ENCODE results near the gene C15orf40. TPM values are rescaled to one million over a fixed set of nuclear protein-coding genes. Genes with fewer than 3 reads are reported as not detected.
"Not testable (repeated sequence)": the region's sequence is repeated elsewhere in the genome, so short reads cannot be mapped to it uniquely, and the experiment has no call there.

Gene C15orf40
- total RNA-seq: 10 to 100 TPM; 22.4 to 22.7 TPM
- long read RNA-seq, full-length matches to known transcripts: 23 of 28 reads
- long read RNA-seq, partial matches to known transcripts: 0 of 28 reads
- long read RNA-seq, other reads (novel, unspliced or antisense): 5 of 28 reads

- ATAC-seq: peak; percentile 98
- peak; percentile 90 to 92 for DNase-seq
- intact Hi-C loops (cut with DNase I, micrococcal nuclease): loop anchor here in 1 of 2 donors (10.0 kb wide), 1 partner anchor 477 kb away; no protein-coding TSS in a partner anchor
These were observed at the start of gene C15orf40 for GRCh38 chr15:83011271-83012075. Gene C15orf40 (minus strand): TSS chr15:83011639. CDS start chr15:83011607, 32 bp downstream.

DNA sequence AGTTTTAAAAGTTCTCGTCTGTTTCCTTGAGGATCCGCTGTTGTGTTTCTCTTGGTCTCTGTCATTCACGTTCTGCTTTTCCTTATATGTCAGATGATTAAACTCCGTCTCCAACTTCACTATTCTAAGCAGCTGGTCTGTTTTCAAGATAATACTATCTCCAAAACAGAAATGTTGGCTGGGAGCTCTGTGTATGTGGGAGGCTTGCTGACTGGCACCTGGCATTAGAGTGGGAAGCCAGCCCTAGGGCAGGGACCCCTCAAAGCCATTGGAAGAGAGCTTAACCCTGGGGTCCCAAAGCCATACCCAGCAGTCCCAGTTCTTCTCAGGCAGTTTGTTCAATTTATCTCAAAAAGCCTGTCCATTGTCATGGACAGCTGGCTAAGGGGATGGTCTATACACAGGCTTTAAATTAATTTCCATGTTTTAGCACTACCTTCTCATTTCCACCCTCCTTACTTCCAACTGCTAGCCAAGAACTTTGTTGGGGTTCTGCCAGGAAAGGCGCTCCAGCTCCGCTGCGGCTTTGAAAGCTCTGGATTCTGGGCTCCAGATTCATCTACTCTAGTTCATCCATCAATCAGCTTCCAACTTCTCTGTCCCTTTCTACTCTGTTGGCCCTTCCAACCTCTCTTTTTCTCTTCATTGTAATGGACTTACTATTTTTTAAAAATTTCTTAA is 46.4 kb upstream of the C15orf40 start:
- intact Hi-C loops (cut with DNase I, micrococcal nuclease): no loop called here
- ATAC-seq: no peak
- no peak for DNase-seq

DNA sequence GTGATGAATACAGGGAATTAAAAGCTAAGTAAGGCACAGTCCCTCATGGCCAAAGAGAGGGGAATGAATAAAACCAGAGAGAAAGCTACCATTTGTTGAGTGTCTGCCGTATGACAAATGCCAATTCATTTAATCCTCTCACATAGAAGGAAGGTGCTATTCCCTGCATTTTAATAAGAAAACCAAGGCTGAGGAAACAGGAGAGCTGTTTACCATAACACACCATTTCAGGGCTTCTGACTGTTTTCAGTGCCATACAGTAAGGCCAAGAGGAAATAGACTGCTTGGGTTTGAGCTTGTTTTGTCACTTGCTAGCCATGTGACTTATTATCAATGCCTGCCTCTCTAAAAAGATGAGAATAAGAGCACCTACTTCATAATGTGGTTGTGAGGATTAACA is 45.6 kb upstream of the C15orf40 start:
- intact Hi-C loops (cut with DNase I, micrococcal nuclease): no loop called here
- ATAC-seq (no peak), DNase-seq (no peak)

GRCh38 chr15:83053151-83053550 is 41.7 kb upstream of the C15orf40 start:
- intact Hi-C loops (cut with DNase I, micrococcal nuclease): no loop called here
- peak; percentile 97 for ATAC-seq
- DNase-seq: no peak

GRCh38 chr15:83046558-83047127 is 35.2 kb upstream of the C15orf40 start:
- ATAC-seq (no peak), DNase-seq (no peak)
- intact Hi-C loops (cut with DNase I, micrococcal nuclease): no loop called here

- intact Hi-C loops (cut with DNase I, micrococcal nuclease): no loop called here
- ATAC-seq: no peak
- DNase-seq: no peak
These were observed 32.7 kb upstream of the C15orf40 start for GRCh38 chr15:83044156-83044555.

DNA sequence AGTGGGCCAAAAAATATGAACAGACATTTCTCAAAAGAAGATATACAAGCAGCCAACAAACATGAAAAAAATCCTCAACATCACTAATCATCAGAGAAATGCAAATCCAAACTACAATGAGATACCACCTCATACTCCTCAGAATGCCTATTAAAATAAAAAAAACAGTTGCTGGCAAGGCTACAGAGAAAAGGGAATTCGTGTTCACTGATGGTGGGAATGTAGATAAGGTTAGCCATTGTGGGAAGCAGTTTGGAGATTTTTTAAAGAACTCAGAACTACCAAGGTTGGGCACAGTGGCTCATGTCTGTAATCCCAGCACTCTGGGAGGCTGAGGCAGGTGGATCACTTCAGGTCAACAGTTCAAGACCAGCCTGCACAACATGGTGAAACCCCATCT is 27.8 kb upstream of the C15orf40 start:
- ATAC-seq: no peak
- intact Hi-C loops (cut with DNase I, micrococcal nuclease): no loop called here
- DNase-seq: no peak

DNA sequence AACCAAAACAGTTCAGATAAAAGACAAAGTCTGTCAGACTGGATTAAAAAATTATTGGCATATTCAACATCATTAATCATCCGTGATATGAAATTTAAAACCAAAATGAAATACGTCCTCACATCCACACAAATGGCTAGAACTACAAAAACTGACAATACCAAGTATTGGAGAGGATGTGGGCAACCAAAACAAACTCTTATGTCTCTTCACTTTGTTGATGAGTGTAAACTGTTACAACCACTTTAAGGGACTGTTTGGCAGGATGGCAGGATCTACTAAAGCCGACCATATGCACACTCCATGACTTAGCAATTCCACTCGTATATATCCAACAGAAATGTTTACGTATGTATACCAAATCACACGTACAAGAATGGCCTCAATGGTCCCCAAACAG is 24.8 kb upstream of the C15orf40 start:
- no peak for ATAC-seq
- intact Hi-C loops (cut with DNase I, micrococcal nuclease): no loop called here
- DNase-seq: no peak

DNA sequence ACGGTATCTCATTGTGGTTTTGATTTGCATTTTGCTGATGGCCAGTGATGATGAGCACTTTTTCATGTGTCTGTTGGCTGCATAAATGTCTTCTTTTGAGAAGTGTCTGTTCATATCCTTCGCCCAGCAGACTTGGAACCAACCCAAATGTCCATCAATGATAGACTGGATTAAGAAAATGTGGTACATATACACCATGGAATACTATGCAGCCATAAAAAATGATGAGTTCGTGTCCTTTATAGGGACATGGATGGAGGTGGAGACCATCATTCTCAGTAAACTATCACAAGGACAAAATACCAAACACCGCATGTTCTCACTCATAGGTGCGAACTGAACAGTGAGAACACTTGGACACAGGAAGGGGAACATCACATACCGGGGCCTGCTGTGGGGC is 19.8 kb upstream of the C15orf40 start:
- intact Hi-C loops (cut with DNase I, micrococcal nuclease); DNase-seq; ATAC-seq: not testable (repeated sequence)

- DNase-seq (no peak), ATAC-seq (no peak)
- intact Hi-C loops (cut with DNase I, micrococcal nuclease): no loop called here
These were observed 18.6 kb upstream of the C15orf40 start for GRCh38 chr15:83030021-83030420.

- DNase-seq: no peak
- intact Hi-C loops (cut with DNase I, micrococcal nuclease): loop anchor here in 1 of 2 donors (10.0 kb wide), 1 partner anchor 484 kb away; no protein-coding TSS in a partner anchor
- no peak for ATAC-seq
These were observed 7.0 kb upstream of the C15orf40 start for GRCh38 chr15:83018436-83018835.

DNA sequence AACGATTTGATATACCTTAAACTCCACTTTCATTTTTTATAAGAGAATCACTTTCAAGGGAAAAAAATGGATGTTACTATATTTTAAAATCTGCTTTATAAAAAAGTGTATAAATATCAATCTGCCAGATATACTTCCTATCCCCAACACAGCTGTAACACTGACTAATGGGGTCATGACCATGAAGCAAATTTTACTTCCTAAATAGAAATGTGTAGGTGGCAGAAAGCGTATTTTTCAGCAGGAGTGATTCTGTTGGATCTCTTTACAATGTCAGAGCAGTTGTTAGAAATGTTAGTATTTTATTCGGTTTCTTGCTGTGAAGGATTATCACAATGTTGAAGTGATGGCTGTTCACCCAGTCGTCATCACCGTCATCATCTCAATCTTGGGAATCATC is 5.5 kb upstream of the C15orf40 start:
- intact Hi-C loops (cut with DNase I, micrococcal nuclease): loop anchor here in 1 of 2 donors (10.0 kb wide), 1 partner anchor 482 kb away; no protein-coding TSS in a partner anchor
- no peak for ATAC-seq
- DNase-seq: no peak

GRCh38 chr15:83015361-83015760 is 3.9 kb upstream of the C15orf40 start:
- DNase-seq (no peak), ATAC-seq (no peak)
- intact Hi-C loops (cut with DNase I, micrococcal nuclease): loop anchor here in 1 of 2 donors (10.0 kb wide), 1 partner anchor 481 kb away; no protein-coding TSS in a partner anchor

DNA sequence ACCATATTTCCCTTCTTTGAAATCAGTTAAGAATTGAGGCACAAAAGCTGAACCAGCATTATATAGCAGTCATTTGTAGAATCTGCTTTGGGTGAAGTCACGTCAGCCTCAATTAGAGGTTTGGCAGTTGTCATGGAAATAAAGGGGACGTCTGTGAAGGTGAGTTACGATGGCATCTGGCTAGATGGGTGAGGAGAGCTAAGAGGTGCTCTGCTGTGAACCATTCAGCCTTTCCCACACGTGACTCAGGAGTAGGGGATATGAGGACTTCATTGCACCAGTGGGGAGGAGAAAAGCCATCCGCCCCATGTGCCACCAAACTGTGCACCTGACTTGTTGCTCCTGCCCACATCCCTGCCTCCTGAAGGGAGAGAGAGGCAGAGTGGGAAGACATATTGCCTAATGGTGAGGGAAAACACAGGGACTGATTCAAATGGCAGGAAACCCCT is 2.8 kb upstream of the C15orf40 start:
- ATAC-seq (no peak), DNase-seq (no peak)
- intact Hi-C loops (cut with DNase I, micrococcal nuclease): loop anchor here in 1 of 2 donors (10.0 kb wide), 1 partner anchor 479 kb away; no protein-coding TSS in a partner anchor

GRCh38 chr15:83012636-83013035 is 1.2 kb upstream of the C15orf40 start:
- no peak for ATAC-seq
- intact Hi-C loops (cut with DNase I, micrococcal nuclease): loop anchor here in 1 of 2 donors (10.0 kb wide), 1 partner anchor 478 kb away; no protein-coding TSS in a partner anchor
- DNase-seq: no peak

- ATAC-seq: no peak
- intact Hi-C loops (cut with DNase I, micrococcal nuclease): loop anchor here in 1 of 2 donors (10.0 kb wide), 1 partner anchor 477 kb away; no protein-coding TSS in a partner anchor
- DNase-seq: no peak
These were observed 612 bp upstream of the C15orf40 start for GRCh38 chr15:83012076-83012426.

GRCh38 chr15:83010709-83011270 is 649 bp downstream of the C15orf40 start:
- intact Hi-C loops (cut with DNase I, micrococcal nuclease): loop anchor here in 1 of 2 donors (10.0 kb wide), 1 partner anchor 476 kb away; no protein-coding TSS in a partner anchor

GRCh38 chr15:83000672-83001031 is 10.8 kb downstream of the C15orf40 start:
- DNase-seq, ATAC-seq: not testable (repeated sequence)
- intact Hi-C loops (cut with DNase I, micrococcal nuclease): loop anchor here in 1 of 2 donors (10.0 kb wide), 1 partner anchor 204 kb away; the partner anchor contains the start of gene HDGFL3

More at GRCh38 chr15:83010709-83011270, 649 bp downstream of the C15orf40 start:
- DNase-seq (peak; percentile 73 to 85), ATAC-seq (peak; percentile 78)

All from left colon (tissue), 2 donors.